Lower leg skin (tissue), 4 donors: ENCODE measurements around the gene PITPNC1. TPM values are rescaled to one million over a fixed set of nuclear protein-coding genes. Genes with fewer than 3 reads are reported as not detected.

Experiments used
- DNase-seq, 2 donors: peaks; one replicate each; pipeline ENCODE4 v3.0.0-alpha.2; 2019; ENCODE audit warnings: low spot score in 2 of 2
- H3K4me3 ChIP-seq: fragments of 200-600 bp; sonication (generic); 2 replicates; pipeline ENCODE4 v1.5.1; 2017; ENCODE audit warnings: mild to moderate bottlenecking, low read depth; ENCODE audit not compliant: poor library complexity, severe bottlenecking
- POLR2A ChIP-seq, 2 donors: fragments of 450-650 bp; IDR thresholded peaks; one replicate each; pipeline ENCODE4 v1.6.1; 2016 to 2017; ENCODE audit warnings: antibody characterized with exemption in 2 of 2, mild to moderate bottlenecking in 1 of 2, moderate library complexity in 1 of 2
- WGBS, 2 donors: methylation state at CpG; one replicate each; pipeline ENCODE4 v1.1.5; 2018; 5-methylcytosine and 5-hydroxymethylcytosine counted together
- intact Hi-C: fragments of 100-400 bp; cut with DNase I; formaldehyde crosslinking; loops from one replicate; pipeline ENCODE4 v1.15.0; 2023; ENCODE audit warnings: low total_unique reads
- total RNA-seq, 4 donors: library from RNA; depleted of rRNA; stranded (reverse); fragments of >200 nt; gene quantifications; one replicate each; pipeline ENCODE4 v1.1.0, GENCODE V29; 2016
- TF ChIP-seq, protein P1 (sequence below), 3 donors: fragments of 450-650 bp; IDR thresholded peaks; one replicate each; pipeline ENCODE4 v1.5.1; 2016; ENCODE audit warnings: antibody characterized with exemption in 3 of 3, mild to moderate bottlenecking in 3 of 3, moderate library complexity in 2 of 3

The PITPNC1 gene
- total RNA-seq, 4 donors from 2014 or later, result 1.7 to 8.2 (median 4.6) TPM

DNA sequence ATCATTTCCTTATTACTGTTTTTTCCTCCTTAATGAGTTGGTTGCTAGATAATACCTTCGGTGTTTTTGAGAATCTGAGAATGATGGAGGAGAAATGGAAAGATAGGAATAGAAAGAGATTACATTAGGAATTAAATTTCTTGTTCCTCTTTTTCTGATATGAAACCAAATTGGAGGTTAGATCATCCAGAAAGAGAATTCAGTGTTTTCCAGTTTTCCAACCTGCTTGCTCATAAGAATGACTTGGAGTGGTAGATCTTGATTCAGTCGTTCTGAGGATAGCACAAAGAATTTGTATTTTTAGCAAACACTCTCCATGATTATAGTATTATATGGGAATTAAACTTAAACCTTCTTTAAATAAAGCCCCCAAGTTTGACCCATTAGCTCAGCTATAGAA is 35.9 kb downstream of the PITPNC1 start:
- 71 to 79% methylated on average over 2 of the region's 2 CpGs for WGBS, 2 donors
- H3K4me3 ChIP-seq, result no peak overlapping the region

DNA sequence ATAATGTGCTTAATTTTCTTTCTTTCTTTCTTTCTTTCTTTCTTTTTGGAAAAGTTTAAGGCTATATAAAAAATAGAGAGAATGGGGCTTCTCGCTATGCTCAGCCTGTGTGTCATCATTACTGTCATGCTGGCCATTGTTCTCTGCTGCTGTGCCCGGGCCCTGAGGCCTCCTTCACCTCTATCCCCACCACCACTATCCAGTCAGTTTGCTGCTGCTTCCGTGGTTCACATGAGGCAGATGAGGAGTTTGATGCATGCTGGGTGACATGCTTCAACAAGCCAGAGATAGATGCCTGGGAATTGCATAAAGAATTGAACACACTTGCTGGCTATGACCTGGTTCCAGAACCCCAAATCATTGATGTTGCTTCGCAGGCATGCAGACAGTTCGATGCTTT is 36.3 kb downstream of the PITPNC1 start:
- H3K4me3 ChIP-seq, result no peak overlapping the region
- intact Hi-C loops, result no loop called here
- DNase-seq, result peak in 1 of 2 donors; percentile 36
- WGBS, 2 donors, result 67 to 88% methylated on average over 5 of the region's 5 CpGs
- no peak for TF ChIP-seq POLR2A (IDR thresholded peaks at IDR 0.05)
- TF ChIP-seq, protein P1, sequence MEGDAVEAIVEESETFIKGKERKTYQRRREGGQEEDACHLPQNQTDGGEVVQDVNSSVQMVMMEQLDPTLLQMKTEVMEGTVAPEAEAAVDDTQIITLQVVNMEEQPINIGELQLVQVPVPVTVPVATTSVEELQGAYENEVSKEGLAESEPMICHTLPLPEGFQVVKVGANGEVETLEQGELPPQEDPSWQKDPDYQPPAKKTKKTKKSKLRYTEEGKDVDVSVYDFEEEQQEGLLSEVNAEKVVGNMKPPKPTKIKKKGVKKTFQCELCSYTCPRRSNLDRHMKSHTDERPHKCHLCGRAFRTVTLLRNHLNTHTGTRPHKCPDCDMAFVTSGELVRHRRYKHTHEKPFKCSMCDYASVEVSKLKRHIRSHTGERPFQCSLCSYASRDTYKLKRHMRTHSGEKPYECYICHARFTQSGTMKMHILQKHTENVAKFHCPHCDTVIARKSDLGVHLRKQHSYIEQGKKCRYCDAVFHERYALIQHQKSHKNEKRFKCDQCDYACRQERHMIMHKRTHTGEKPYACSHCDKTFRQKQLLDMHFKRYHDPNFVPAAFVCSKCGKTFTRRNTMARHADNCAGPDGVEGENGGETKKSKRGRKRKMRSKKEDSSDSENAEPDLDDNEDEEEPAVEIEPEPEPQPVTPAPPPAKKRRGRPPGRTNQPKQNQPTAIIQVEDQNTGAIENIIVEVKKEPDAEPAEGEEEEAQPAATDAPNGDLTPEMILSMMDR (IDR thresholded peaks at IDR 0.05), result no peak

More for the DNA sequence above, 35.9 kb downstream of the PITPNC1 start:
- intact Hi-C loops, result no loop called here
- no peak for DNase-seq
- TF ChIP-seq, protein P1 (IDR thresholded peaks at IDR 0.05), result no peak
- TF ChIP-seq POLR2A (IDR thresholded peaks at IDR 0.05), result no peak

DNA sequence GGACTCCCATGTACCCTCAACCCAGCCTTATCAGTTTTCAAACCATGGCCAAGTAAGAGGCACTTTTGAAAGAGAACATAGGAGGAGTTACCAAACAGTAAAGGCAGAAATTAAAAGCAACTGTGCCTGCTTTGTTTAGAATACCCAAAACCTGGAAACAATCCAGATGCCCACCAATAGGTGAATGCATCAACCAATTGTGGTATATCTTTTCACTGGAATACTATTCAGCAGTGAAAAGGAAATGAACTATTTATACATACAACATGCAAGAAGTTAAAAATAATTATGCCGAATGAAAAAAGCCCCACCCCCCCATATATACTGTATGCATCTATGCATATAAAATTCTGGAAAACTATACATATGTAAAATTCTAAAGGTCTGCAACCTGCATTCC is 37.0 kb downstream of the PITPNC1 start:
- intact Hi-C loops, result no loop called here
- H3K4me3 ChIP-seq, result no peak overlapping the region
- DNase-seq, result no peak
- 100% methylated on average over 1 of the region's 1 CpG for WGBS, 2 donors
- TF ChIP-seq, protein P1 (IDR thresholded peaks at IDR 0.05), result no peak
- no peak for TF ChIP-seq POLR2A (IDR thresholded peaks at IDR 0.05)

DNA sequence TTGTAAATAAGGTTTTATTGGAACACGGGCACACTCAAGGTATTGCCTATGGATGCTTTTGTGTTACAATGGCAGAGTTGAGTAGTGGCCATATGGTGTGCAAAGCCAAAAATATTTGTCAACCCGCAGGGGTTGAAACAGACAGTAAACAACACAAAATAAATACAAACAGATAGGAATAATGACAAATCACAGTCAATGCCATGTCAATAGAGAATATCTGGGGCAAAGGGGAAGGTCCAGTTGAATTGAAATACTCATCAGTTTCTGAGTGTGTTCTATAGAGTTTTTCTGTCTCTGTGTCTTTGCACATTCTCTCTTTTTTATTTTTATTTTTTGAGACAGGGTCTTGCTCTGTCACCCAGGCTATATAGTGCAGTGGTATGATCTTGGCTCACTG is 37.5 kb downstream of the PITPNC1 start:
- no peak overlapping the region for H3K4me3 ChIP-seq
- DNase-seq, result no peak
- 96 to 97% methylated on average over 2 of the region's 2 CpGs for WGBS, 2 donors
- TF ChIP-seq, protein P1 (IDR thresholded peaks at IDR 0.05), result no peak
- no peak for TF ChIP-seq POLR2A (IDR thresholded peaks at IDR 0.05)
- intact Hi-C loops, result no loop called here

DNA sequence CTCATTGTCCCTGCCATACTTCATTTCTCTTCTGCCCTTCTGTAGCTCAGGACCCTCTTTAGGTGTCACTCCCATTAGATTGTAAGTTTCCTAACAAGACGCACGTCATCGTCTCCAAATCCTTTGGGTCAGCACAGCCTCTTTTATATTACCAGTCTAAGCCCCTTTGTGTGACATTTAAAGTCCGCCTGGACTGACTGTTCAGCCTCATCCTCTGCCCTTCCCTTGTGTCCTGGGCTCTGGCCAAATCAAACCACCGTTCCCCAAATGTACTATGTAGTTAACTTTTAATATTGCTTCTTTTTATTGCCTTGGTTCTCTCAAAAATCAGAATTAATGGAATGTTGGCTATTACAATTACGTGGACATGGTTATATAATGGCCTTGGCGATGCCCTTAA is 38.2 kb downstream of the PITPNC1 start:
- 78 to 85% methylated on average over 7 of the region's 7 CpGs for WGBS, 2 donors
- TF ChIP-seq POLR2A (IDR thresholded peaks at IDR 0.05), result no peak
- TF ChIP-seq, protein P1 (IDR thresholded peaks at IDR 0.05), result no peak
- intact Hi-C loops, result no loop called here
- no peak for DNase-seq
- no peak overlapping the region for H3K4me3 ChIP-seq

DNA sequence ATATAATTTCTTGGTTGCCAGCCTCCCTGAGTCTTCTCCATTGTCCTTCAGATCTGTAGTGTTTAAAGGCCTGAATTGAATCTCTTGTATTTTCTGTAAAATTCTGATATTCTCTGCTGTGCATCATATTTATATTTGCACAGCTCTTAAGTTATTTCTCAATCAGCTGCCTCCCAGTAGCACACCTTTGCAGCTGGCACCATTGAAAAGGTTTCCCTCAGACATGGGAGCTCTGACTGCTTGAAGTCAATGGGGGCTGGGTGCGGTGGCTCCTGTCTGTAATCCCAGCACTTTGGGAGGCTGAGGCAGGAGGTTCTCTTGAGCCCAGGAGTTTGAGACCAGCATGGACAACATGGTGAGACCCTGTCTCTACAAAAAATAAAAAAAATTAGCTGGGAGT is 40.4 kb downstream of the PITPNC1 start:
- WGBS, 2 donors, result 97 to 100% methylated on average over 1 of the region's 1 CpG
- TF ChIP-seq POLR2A (IDR thresholded peaks at IDR 0.05), result no peak
- TF ChIP-seq, protein P1 (IDR thresholded peaks at IDR 0.05), result no peak
- intact Hi-C loops, result no loop called here
- DNase-seq, result no peak
- no peak overlapping the region for H3K4me3 ChIP-seq
